Bronchial epithelial cell (primary cell): ENCODE data around the gene METTL21A. TPM values are rescaled to one million over a fixed set of nuclear protein-coding genes. Genes with fewer than 3 reads are reported as not detected.
"Not testable (repeated sequence)": the region's sequence is repeated elsewhere in the genome, so short reads cannot be mapped to it uniquely, and the experiment has no call there.

Experiments
- DNase-seq: peaks from one replicate; pipeline ENCODE4 v3.0.0-alpha.2; 2010; ENCODE audit warnings: low read depth
- FAIRE-seq: peaks from 2 replicates; lab custom pipeline; 2011; peaks lifted over from hg19 to GRCh38; lab: Jason Lieb, UNC
- H3K27me3 ChIP-seq: 2 replicates; pipeline ENCODE4 v1.5.1; 2011; ENCODE audit warnings: low read length; ENCODE audit not compliant: control insufficient read depth, insufficient read depth
- H3K36me3 ChIP-seq: 2 replicates; pipeline ENCODE4 v1.5.1; 2011; ENCODE audit warnings: low read length; ENCODE audit not compliant: control insufficient read depth, insufficient read depth
- H3K4me3 ChIP-seq: 2 replicates; pipeline ENCODE4 v1.5.1; 2011; ENCODE audit warnings: mild to moderate bottlenecking, low read depth, low read length, control low read depth
- CTCF ChIP-seq: IDR thresholded peaks from 2 replicates; pipeline ENCODE4 v1.5.1; 2011; ENCODE audit warnings: mild to moderate bottlenecking, moderate library complexity, low read length, control low read depth, inconsistent platforms; ENCODE audit not compliant: insufficient read depth, severe bottlenecking
- total RNA-seq: library from RNA; depleted of rRNA; stranded (reverse); fragments of >200 nt; gene quantifications from 2 replicates; pipeline ENCODE4 v1.2.1, GENCODE V29; 2014

METTL21A gene
- total RNA-seq, 1 donor from 2014 or later = 11.6 TPM

- H3K4me3 ChIP-seq = no peak overlapping the region
- no peaks in the 10 kb centered on the region for H3K27me3 ChIP-seq
- no peak for DNase-seq
- TF ChIP-seq CTCF = no peak
- no peaks in the 10 kb centered on the region for H3K36me3 ChIP-seq
- no peak for FAIRE-seq
Observed at GRCh38 chr2:207663870-207664545, 38.8 kb upstream of the METTL21A start.

GRCh38 chr2:207662203-207662602 is 37.0 kb upstream of the METTL21A start:
- no peaks in the 10 kb centered on the region for H3K36me3 ChIP-seq
- no peak overlapping the region for H3K4me3 ChIP-seq
- H3K27me3 ChIP-seq = no peaks in the 10 kb centered on the region
- no peak for TF ChIP-seq CTCF
- FAIRE-seq (no peak), DNase-seq (no peak)

GRCh38 chr2:207660994-207661393 is 35.8 kb upstream of the METTL21A start:
- no peak for TF ChIP-seq CTCF
- no peak overlapping the region for H3K4me3 ChIP-seq
- no peak for DNase-seq
- no peaks in the 10 kb centered on the region for H3K27me3 ChIP-seq
- FAIRE-seq = no peak
- H3K36me3 ChIP-seq = no peaks in the 10 kb centered on the region

- FAIRE-seq (no peak), DNase-seq (no peak)
- Histone ChIP-seq H3K36me3 (no peaks in the 10 kb centered on the region), H3K4me3 (no peak overlapping the region), H3K27me3 (no peaks in the 10 kb centered on the region)
- TF ChIP-seq CTCF = no peak
Observed at GRCh38 chr2:207658156-207658555, 33.0 kb upstream of the METTL21A start.

DNA sequence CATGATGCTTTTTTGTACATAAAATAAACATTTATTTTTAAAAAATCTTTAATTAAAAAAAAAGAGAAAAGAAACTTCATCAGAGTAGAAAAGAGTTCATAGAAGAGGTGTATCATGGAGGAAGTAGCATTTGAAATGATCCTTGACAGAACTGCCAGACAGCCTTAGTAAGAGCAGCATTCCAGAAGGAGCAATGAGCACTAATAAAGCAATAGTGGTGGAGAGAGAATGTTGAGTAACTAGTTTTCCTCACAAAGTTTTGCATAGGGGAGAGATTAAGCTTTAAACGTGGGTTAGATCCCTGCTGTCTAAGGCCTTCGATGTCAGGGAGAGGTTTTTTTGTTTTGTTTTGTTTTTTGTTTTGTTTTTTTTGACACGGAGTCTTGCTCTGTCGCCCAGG is 29.8 kb upstream of the METTL21A start:
- TF ChIP-seq CTCF = no peak
- FAIRE-seq (no peak), DNase-seq (no peak)
- Histone ChIP-seq H3K4me3 (no peak overlapping the region), H3K27me3 (no peaks in the 10 kb centered on the region), H3K36me3 (no peaks in the 10 kb centered on the region)

DNA sequence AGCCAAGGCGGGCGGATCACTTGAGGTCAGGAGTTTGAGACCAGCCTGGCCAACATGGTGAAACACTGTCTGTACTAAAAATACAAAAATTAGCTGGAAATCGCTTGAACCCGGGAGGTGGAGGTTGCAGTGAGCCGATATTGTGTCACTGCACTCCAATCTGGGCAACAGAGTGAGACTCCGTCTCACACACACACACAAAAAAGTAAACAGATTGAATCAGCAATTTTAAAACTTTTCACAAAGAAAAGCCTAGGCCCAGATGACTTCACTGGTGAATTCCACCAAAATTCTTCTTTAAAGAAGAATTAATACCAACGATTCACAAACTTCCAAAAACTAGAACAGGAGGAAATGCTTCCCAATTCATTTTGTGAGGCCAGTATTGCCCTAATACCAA is 21.4 kb upstream of the METTL21A start:
- H3K36me3 ChIP-seq = not testable (repeated sequence)

More for the DNA sequence above, 21.4 kb upstream of the METTL21A start:
- not testable (repeated sequence) for DNase-seq, H3K27me3 ChIP-seq, FAIRE-seq, H3K4me3 ChIP-seq
